ENCODE results near the gene SEC61A2. TPM values are rescaled to one million over a fixed set of nuclear protein-coding genes. Genes with fewer than 3 reads are reported as not detected.
"Not testable (repeated sequence)": the region's sequence is repeated elsewhere in the genome, so short reads cannot be mapped to it uniquely, and the experiment has no call there.

Gene SEC61A2
- total RNA-seq, 2 donors from 2014 or later, result 4.6 TPM

DNA sequence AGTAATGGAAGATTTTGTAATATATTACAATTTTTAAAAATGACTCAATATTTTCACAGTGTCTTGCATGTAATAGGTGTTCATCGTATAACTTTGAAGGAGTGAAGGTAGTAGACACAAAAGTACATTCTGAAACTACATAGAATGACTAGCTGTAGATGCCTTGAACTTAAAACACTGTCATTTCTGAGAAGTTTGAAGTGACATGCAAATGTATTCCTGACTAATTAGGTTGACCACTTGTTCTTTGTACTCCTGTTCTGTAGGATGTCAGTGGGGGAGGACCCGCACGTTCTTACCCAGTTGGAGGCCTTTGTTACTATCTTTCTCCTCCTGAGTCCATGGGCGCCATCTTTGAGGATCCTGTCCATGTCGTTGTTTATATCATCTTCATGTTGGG is 31.2 kb downstream of the SEC61A2 start:
- TF ChIP-seq, protein P1, sequence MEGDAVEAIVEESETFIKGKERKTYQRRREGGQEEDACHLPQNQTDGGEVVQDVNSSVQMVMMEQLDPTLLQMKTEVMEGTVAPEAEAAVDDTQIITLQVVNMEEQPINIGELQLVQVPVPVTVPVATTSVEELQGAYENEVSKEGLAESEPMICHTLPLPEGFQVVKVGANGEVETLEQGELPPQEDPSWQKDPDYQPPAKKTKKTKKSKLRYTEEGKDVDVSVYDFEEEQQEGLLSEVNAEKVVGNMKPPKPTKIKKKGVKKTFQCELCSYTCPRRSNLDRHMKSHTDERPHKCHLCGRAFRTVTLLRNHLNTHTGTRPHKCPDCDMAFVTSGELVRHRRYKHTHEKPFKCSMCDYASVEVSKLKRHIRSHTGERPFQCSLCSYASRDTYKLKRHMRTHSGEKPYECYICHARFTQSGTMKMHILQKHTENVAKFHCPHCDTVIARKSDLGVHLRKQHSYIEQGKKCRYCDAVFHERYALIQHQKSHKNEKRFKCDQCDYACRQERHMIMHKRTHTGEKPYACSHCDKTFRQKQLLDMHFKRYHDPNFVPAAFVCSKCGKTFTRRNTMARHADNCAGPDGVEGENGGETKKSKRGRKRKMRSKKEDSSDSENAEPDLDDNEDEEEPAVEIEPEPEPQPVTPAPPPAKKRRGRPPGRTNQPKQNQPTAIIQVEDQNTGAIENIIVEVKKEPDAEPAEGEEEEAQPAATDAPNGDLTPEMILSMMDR (IDR thresholded peaks at IDR 0.05), result no peak
- no peaks in the 10 kb centered on the region for H3K4me1 ChIP-seq
- H3K27ac ChIP-seq, result no peak overlapping the region
- no peaks in the 10 kb centered on the region for H3K9me3 ChIP-seq
- DNase-seq, result no peak
- no peak overlapping the region for H3K4me3 ChIP-seq
- H3K9ac ChIP-seq (ENCODE audit: low read depth in 2 of 2, low read length in 2 of 2), result no peak overlapping the region
- intact Hi-C loops (cut with DNase I), result no loop called here
- H3K27me3 ChIP-seq, result no peaks in the 10 kb centered on the region
- peaks cover 8% of the 10 kb centered on the region for H3K36me3 ChIP-seq

DNA sequence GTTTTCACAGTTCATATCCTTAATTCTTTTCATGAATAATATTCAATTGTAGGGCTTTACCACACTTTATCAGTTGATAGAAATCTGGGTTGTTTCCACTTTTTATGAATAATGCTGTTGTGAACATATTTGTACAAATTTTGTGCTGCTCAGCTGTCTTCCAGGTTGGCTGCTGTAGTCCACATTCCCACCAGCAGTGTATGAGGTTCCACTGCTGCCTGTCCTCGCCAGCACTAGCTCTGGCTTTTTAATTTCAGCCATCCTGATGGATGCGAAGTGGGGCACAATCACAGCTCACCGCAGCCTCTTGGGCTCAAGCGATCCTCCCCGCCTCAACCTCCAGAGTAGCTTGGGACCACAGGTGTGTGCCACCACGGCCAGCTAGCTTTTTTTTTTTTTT is 33.5 kb downstream of the SEC61A2 start:
- TF ChIP-seq, protein P1 (IDR thresholded peaks at IDR 0.05), result no peak
- H3K36me3 ChIP-seq, result peaks cover 8% of the 10 kb centered on the region
- no peaks in the 10 kb centered on the region for H3K4me1 ChIP-seq
- no peak overlapping the region for H3K9ac ChIP-seq (ENCODE audit: low read depth in 2 of 2, low read length in 2 of 2)
- intact Hi-C loops (cut with DNase I), result no loop called here
- DNase-seq, result no peak
- H3K27me3 ChIP-seq, result no peaks in the 10 kb centered on the region
- no peak overlapping the region for H3K27ac ChIP-seq
- no peaks in the 10 kb centered on the region for H3K9me3 ChIP-seq
- H3K4me3 ChIP-seq, result no peak overlapping the region

DNA sequence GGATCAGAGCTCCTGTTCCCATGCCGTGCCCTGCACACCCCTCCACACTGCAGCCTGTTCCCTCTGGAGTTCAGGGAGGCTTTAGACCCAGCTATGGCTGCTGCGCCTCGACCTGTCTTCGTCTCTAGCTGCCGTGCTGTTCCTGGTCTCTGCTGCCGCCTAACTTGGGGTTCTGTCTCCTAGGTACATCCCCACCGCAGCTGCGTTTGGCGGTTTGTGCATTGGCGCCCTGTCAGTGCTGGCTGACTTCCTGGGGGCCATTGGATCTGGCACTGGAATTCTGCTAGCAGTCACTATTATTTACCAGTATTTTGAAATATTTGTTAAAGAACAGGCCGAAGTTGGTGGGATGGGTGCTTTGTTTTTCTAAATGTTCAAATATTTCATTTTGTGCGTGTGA is 34.6 kb downstream of the SEC61A2 start:
- Histone ChIP-seq H3K9ac (ENCODE audit: low read depth in 2 of 2, low read length in 2 of 2) (no peak overlapping the region), H3K36me3 (no peaks in the 10 kb centered on the region), H3K27ac (no peak overlapping the region), H3K27me3 (no peaks in the 10 kb centered on the region), H3K9me3 (no peaks in the 10 kb centered on the region), H3K4me1 (no peaks in the 10 kb centered on the region), H3K4me3 (no peak overlapping the region)
- DNase-seq, result no peak
- intact Hi-C loops (cut with DNase I), result no loop called here
- TF ChIP-seq, protein P1 (IDR thresholded peaks at IDR 0.05), result no peak

DNA sequence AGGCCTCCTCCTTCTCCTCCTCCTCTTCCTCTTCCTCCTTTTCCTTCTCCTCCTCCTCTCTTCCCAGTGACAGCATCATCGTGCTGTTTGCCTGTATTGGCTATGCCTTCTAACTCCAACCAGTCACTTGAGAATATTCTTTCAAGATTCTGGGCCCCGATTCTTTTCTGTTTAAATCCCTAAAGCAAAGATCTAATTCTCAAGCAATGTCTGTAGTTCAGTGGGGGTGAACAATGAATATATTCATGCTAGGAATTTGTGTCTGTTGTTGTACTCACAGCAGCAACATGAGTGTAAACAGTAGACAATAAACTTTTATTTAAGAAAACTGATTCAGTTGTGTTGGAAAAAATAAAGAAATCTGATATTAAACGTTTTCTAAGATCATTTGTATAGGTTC is 35.6 kb downstream of the SEC61A2 start:
- no peak for DNase-seq
- no peaks in the 10 kb centered on the region for H3K36me3 ChIP-seq
- H3K27ac ChIP-seq, result no peak overlapping the region
- H3K9ac ChIP-seq (ENCODE audit: low read depth in 2 of 2, low read length in 2 of 2), result no peak overlapping the region
- intact Hi-C loops (cut with DNase I), result no loop called here
- TF ChIP-seq, protein P1 (IDR thresholded peaks at IDR 0.05), result no peak
- H3K9me3 ChIP-seq, result no peaks in the 10 kb centered on the region
- H3K4me3 ChIP-seq, result no peak overlapping the region
- no peaks in the 10 kb centered on the region for H3K4me1 ChIP-seq
- no peaks in the 10 kb centered on the region for H3K27me3 ChIP-seq

DNA sequence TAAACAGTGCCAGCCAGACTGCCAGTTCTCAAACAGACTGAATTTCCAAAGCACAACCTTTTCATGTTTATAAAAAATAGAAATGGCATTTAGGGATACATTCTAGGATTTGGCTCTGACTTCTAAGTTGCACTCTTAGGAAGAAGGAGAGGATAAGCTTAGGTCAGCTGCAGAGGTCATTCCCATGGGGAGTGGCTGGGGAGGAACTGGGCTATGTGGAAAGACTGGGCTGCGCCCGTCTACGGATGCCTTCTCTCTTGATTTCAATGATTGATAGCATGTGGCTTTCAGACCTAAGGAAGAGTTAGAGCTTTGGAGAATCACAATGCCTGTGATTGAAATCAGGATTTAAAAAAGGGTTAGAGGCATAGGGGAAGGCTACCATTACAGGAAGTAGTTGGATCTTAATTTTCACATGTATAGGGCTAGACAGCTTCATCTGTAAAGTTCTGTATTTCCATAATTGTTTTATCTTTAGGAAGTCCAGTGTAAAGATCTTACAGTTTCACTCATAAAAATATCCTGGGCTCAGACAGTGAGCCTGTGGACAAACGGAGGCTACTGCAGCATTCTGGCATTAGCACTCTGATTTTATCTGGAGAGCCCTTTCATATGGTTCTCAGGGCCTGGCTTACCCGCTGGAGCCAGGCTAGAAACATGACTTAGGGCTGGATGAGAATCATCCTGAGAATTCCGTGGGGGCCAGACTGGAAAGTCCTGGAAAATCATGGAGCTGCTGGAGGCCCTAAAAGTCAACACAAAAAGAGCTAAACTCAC is 36.7 kb downstream of the SEC61A2 start:
- DNase-seq, result no peak
- TF ChIP-seq, protein P1 (IDR thresholded peaks at IDR 0.05), result no peak
- intact Hi-C loops (cut with DNase I), result no loop called here
- Histone ChIP-seq H3K27me3 (no peaks in the 10 kb centered on the region), H3K27ac (no peak overlapping the region), H3K9ac (ENCODE audit: low read depth in 2 of 2, low read length in 2 of 2) (no peak overlapping the region), H3K4me1 (no peaks in the 10 kb centered on the region), H3K9me3 (no peaks in the 10 kb centered on the region), H3K36me3 (no peaks in the 10 kb centered on the region), H3K4me3 (no peak overlapping the region)

DNA sequence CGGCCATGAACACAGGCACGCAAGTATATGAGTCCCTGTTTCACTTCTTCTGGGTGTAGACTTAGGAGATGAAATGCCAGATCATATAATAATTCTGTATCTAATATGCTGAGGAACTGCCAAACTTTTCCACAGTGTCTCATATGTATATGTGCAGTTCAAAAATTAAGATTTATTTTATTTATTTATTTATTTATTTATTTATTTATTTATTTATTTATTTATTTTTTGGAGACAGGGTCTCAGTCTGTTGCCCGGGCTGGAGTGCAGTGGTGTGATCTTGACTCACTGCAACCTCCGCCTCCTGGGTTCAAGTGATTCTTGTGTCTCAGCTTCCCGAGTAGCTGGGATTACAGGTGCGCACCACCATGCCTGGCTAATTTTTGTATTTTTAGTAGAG is 42.0 kb downstream of the SEC61A2 start:
- intact Hi-C loops (cut with DNase I); H3K9me3 ChIP-seq; H3K36me3 ChIP-seq; H3K4me3 ChIP-seq; H3K4me1 ChIP-seq; H3K9ac ChIP-seq (ENCODE audit: low read depth in 2 of 2, low read length in 2 of 2); H3K27ac ChIP-seq; DNase-seq; H3K27me3 ChIP-seq: not testable (repeated sequence)

Data from colonic mucosa (tissue), 4 donors.